Measurements from ENCODE around the gene DEPDC5. TPM values are rescaled to one million over a fixed set of nuclear protein-coding genes. Genes with fewer than 3 reads are reported as not detected.

Gene DEPDC5
- total RNA-seq, 4 donors from 2014 or later: 11.5 to 20.6 (median 13.8) TPM

DNA sequence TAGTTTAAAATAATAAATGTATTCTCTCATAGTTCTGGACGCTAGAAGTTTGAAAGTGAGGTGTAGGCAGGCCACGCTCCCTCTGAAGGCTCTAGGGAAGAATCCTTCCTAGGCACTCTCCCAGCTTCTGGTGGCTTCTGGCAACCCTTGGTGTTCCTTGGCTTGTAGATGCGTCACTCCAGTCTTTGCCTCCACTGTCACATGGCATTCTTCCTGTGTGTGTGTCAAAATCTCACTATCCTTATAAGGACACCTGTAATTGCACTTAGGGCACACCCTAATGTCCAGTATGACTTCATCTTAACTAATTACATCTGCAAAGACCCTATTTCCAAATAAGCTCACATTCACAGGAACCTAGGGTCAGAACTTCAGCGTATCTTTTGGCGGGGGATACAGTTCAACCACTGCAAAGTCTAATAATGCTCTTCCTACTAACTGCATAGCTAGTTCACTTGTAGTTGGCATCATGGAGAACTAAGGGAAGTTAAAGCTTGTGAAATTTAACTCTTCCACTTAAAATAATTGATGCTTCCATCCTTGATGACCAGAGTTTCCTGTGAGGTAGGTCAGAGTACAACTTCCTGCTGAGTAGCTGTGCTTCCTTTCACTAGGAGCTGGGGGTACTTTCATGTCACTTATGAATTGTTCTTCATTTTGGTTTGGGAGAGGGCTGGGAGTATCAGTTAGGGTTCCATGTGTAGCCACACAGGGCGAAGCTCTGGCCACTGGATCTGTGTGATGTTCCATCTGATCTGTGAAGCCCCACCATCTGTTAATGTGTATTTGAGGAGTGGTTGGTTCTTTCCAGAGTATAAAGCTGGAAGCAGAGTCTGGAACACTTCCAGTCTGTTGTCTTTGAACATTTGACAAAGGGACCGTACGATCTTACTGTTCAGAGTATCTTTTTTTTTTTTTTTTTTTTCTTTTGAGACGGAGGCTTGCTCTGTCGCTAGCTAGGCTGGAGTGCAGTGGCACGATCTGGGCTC, 201.0 kb downstream of the DEPDC5 start:
- TF ChIP-seq, protein P1, sequence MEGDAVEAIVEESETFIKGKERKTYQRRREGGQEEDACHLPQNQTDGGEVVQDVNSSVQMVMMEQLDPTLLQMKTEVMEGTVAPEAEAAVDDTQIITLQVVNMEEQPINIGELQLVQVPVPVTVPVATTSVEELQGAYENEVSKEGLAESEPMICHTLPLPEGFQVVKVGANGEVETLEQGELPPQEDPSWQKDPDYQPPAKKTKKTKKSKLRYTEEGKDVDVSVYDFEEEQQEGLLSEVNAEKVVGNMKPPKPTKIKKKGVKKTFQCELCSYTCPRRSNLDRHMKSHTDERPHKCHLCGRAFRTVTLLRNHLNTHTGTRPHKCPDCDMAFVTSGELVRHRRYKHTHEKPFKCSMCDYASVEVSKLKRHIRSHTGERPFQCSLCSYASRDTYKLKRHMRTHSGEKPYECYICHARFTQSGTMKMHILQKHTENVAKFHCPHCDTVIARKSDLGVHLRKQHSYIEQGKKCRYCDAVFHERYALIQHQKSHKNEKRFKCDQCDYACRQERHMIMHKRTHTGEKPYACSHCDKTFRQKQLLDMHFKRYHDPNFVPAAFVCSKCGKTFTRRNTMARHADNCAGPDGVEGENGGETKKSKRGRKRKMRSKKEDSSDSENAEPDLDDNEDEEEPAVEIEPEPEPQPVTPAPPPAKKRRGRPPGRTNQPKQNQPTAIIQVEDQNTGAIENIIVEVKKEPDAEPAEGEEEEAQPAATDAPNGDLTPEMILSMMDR (IDR thresholded peaks at IDR 0.05): no peak
- DNase-seq (ENCODE audit: low spot score) (no peak), ATAC-seq (ENCODE audit: low FRiP score) (no peak)

- no peak for DNase-seq (ENCODE audit: low spot score)
- TF ChIP-seq, protein P1 (IDR thresholded peaks at IDR 0.05): no peak
- no peak for ATAC-seq (ENCODE audit: low FRiP score)
Observed at GRCh38 chr22:31956360-31956759, 202.5 kb downstream of the DEPDC5 start.

Small RNAs within 50 kb of the gene (small RNA-seq; reads per million reads assigned to genes)
- gene RN7SL20P: not detected

Other genes with a start within 250 kb of the DEPDC5 start
- 100 to 1,000 TPM in 3 of 4 donors, 10 to 100 TPM in 1; 55.2 to 165 (median 122) TPM for gene PISD, start 91.8 kb upstream of the DEPDC5 start, total RNA-seq
- gene PRR14L, start 3.9 kb upstream of the DEPDC5 start, total RNA-seq: 10 to 100 TPM; 23.8 to 31.2 (median 30.3) TPM
- 100 to 1,000 TPM in 1 of 4 donors, 10 to 100 TPM in 3; 64.2 to 139 (median 77.9) TPM for gene YWHAH, start 190.5 kb downstream of the DEPDC5 start, total RNA-seq

All from omental fat pad (tissue), 4 donors.